Bone marrow (tissue), 2 donors: Measurements from ENCODE around the gene KANSL3.
"Not testable (repeated sequence)": the region's sequence is repeated elsewhere in the genome, so short reads cannot be mapped to it uniquely, and the experiment has no call there.

Source experiments
- DNase-seq, 2 donors: peaks; one replicate each; lab custom pipeline; 2025; lab: John Stamatoyannopoulos, UW

The KANSL3 gene

GRCh38 chr2:96638144-96639121 lies at the start of gene KANSL3:
Gene KANSL3, minus strand, starts transcription at chr2:96638312. Its CDS starts 1,177 bp downstream, at chr2:96637135.
- DNase-seq: peak; percentile 70 to 94

GRCh38 chr2:96687266-96687665 lies 49.2 kb upstream of the KANSL3 start:
- DNase-seq: no peak

- DNase-seq: no peak
Measured at GRCh38 chr2:96685577-96686459, 47.7 kb upstream of the KANSL3 start.

GRCh38 chr2:96684883-96685576 lies 46.9 kb upstream of the KANSL3 start:
- no peak for DNase-seq

- DNase-seq: no peak
Measured at GRCh38 chr2:96683972-96684820, 46.1 kb upstream of the KANSL3 start.

GRCh38 chr2:96683307-96683706 lies 45.2 kb upstream of the KANSL3 start:
- DNase-seq: no peak

GRCh38 chr2:96681540-96681939 lies 43.4 kb upstream of the KANSL3 start:
- no peak for DNase-seq

GRCh38 chr2:96680561-96681141 lies 42.5 kb upstream of the KANSL3 start:
- no peak for DNase-seq

- no peak for DNase-seq
Measured at GRCh38 chr2:96679848-96680247, 41.7 kb upstream of the KANSL3 start.

- no peak for DNase-seq
Measured at GRCh38 chr2:96669539-96670215, 31.6 kb upstream of the KANSL3 start.

GRCh38 chr2:96668771-96669170 lies 30.7 kb upstream of the KANSL3 start:
- no peak for DNase-seq

- not testable (repeated sequence) for DNase-seq
Measured at GRCh38 chr2:96665717-96666116, 27.6 kb upstream of the KANSL3 start.

- peak in 1 of 2 donors; percentile 65 for DNase-seq
Measured at GRCh38 chr2:96665083-96665569, 27.0 kb upstream of the KANSL3 start.

- no peak for DNase-seq
Measured at GRCh38 chr2:96664366-96664925, 26.3 kb upstream of the KANSL3 start.

- DNase-seq: no peak
Measured at GRCh38 chr2:96663829-96664228, 25.7 kb upstream of the KANSL3 start.

GRCh38 chr2:96663177-96663576 lies 25.1 kb upstream of the KANSL3 start:
- no peak for DNase-seq

GRCh38 chr2:96662360-96662759 lies 24.2 kb upstream of the KANSL3 start:
- no peak for DNase-seq

GRCh38 chr2:96661324-96661723 lies 23.2 kb upstream of the KANSL3 start:
- DNase-seq: no peak

GRCh38 chr2:96656540-96656939 lies 18.4 kb upstream of the KANSL3 start:
- peak in 1 of 2 donors; percentile 46 for DNase-seq

GRCh38 chr2:96655526-96655925 lies 17.4 kb upstream of the KANSL3 start:
- DNase-seq: no peak
